IMR-90 (cell line): ENCODE data around the gene RHBDF2. TPM values are rescaled to one million over a fixed set of nuclear protein-coding genes. Genes with fewer than 3 reads are reported as not detected.

Source experiments
- ATAC-seq: fragments of 200-7000 bp; cut with Tn5 transposase; 2 replicates; pipeline ENCODE4 v1.9.1; 2020; ENCODE audit warnings: low read depth, mild to moderate bottlenecking, moderate library complexity
- BruUV-seq: library from RNA; stranded (reverse); fragments of 400-500 nt; replicated peaks from 2 replicates; lab custom pipeline; 2021; lab: Mats Ljungman, UMichigan
- CTCF ChIA-PET: fragments of 300-600 bp; formaldehyde crosslinking; extraction: SDS; loops from one replicate; lab custom pipeline; 2021; ENCODE audit warnings: antibody characterized with exemption; lab: Yijun Ruan, JAX
- POLR2A ChIA-PET: fragments of 300-600 bp; sonication (Branson Sonifier 250); formaldehyde crosslinking; loops from one replicate; lab custom pipeline; 2022; ENCODE audit warnings: antibody characterized with exemption; ENCODE audit not compliant: unreplicated experiment; lab: Charles Lee
- DNase-seq: peaks from one replicate; pipeline ENCODE4 v3.0.0; 2013
- H2AFZ ChIP-seq: replicated peaks from 2 replicates; pipeline ENCODE3; 2013; ENCODE audit warnings: low read length, mild to moderate bottlenecking; ENCODE audit not compliant: poor library complexity
- H2AK5ac ChIP-seq: 2 replicates; pipeline ENCODE4 v1.6.1; 2013; ENCODE audit warnings: low read depth, low read length, inconsistent platforms
- H2AK9ac ChIP-seq: replicated peaks from 2 replicates; pipeline ENCODE3; 2013; ENCODE audit warnings: mild to moderate bottlenecking, low read depth, low read length, moderate library complexity; ENCODE audit not compliant: poor library complexity
- H2BK120ac ChIP-seq: 2 replicates; pipeline ENCODE4 v1.6.1; 2013; ENCODE audit warnings: low read depth, low read length, inconsistent platforms
- H2BK15ac ChIP-seq: 3 replicates; pipeline ENCODE4 v1.6.1; 2013; ENCODE audit warnings: low read depth, low read length, inconsistent platforms
- H2BK20ac ChIP-seq: 2 replicates; pipeline ENCODE4 v1.6.1; 2013; ENCODE audit warnings: low read depth, mild to moderate bottlenecking, inconsistent platforms, low read length, moderate library complexity
- H2BK5ac ChIP-seq: 2 replicates; pipeline ENCODE4 v1.6.1; 2013; ENCODE audit warnings: mild to moderate bottlenecking, low read depth, low read length, inconsistent platforms; ENCODE audit not compliant: poor library complexity, severe bottlenecking
- H3K14ac ChIP-seq: replicated peaks from 2 replicates; pipeline ENCODE4 v1.6.1; 2013; ENCODE audit warnings: low read depth, low read length, inconsistent platforms
- H3K18ac ChIP-seq: 2 replicates; pipeline ENCODE4 v1.6.1; 2013; ENCODE audit warnings: low read depth, low read length, control low read depth
- H3K23ac ChIP-seq: 2 replicates; pipeline ENCODE4 v1.6.1; 2013; ENCODE audit warnings: low read depth, low read length, inconsistent platforms
- H3K27ac ChIP-seq: 2 replicates; pipeline ENCODE4 v1.5.1; 2013; ENCODE audit warnings: mild to moderate bottlenecking, control low read depth, low read length; ENCODE audit not compliant: insufficient read depth
- H3K27me3 ChIP-seq: 2 replicates; pipeline ENCODE4 v1.6.1; 2013; ENCODE audit warnings: low read length; ENCODE audit not compliant: control insufficient read depth, insufficient read depth
- H3K36me3 ChIP-seq: 2 replicates; pipeline ENCODE4 v1.6.1; 2013; ENCODE audit warnings: low read length, mixed read lengths; ENCODE audit not compliant: control insufficient read depth, insufficient read depth
- H3K4ac ChIP-seq: 2 replicates; pipeline ENCODE4 v1.6.1; 2013; ENCODE audit warnings: low read depth, low read length, inconsistent platforms
- H3K4me1 ChIP-seq: 2 replicates; pipeline ENCODE4 v1.6.1; 2013; ENCODE audit warnings: low read length, mixed read lengths; ENCODE audit not compliant: control insufficient read depth, insufficient read depth
- H3K4me2 ChIP-seq: 2 replicates; pipeline ENCODE4 v1.6.1; 2013; ENCODE audit warnings: low read depth, mild to moderate bottlenecking, control low read depth, low read length, moderate library complexity
- H3K4me3 ChIP-seq: 2 replicates; pipeline ENCODE4 v1.5.1; 2013; ENCODE audit warnings: low read depth, mild to moderate bottlenecking, control low read depth, low read length, moderate library complexity; ENCODE audit not compliant: insufficient read depth
- H3K56ac ChIP-seq: 2 replicates; pipeline ENCODE4 v1.6.1; 2013; ENCODE audit warnings: low read length, inconsistent platforms; ENCODE audit not compliant: insufficient read depth; ENCODE audit errors: extremely low read depth
- H3K79me1 ChIP-seq, 2 experiments: 2 replicates each; pipeline ENCODE4 v1.6.1; 2013; ENCODE audit warnings: low read length in 2 of 2, inconsistent platforms in 1 of 2, low read depth in 1 of 2
- H3K9ac ChIP-seq: 2 replicates; pipeline ENCODE4 v1.6.1; 2013; ENCODE audit warnings: low read depth, low read length, control low read depth
- H3K9me1 ChIP-seq: 2 replicates; pipeline ENCODE4 v1.6.1; 2013; ENCODE audit warnings: low read length, inconsistent platforms; ENCODE audit not compliant: insufficient read depth
- H3K9me3 ChIP-seq: 2 replicates; pipeline ENCODE4 v1.6.1; 2013; ENCODE audit warnings: low read length; ENCODE audit not compliant: control insufficient read depth, insufficient read depth
- H4K20me1 ChIP-seq: 2 replicates; pipeline ENCODE4 v1.6.1; 2013; ENCODE audit warnings: low read length, inconsistent platforms; ENCODE audit not compliant: insufficient read depth
- H4K5ac ChIP-seq: 2 replicates; pipeline ENCODE4 v1.6.1; 2013; ENCODE audit warnings: mild to moderate bottlenecking, low read depth, low read length, control low read depth
- H4K8ac ChIP-seq, 2 experiments: 2 replicates each; pipeline ENCODE4 v1.6.1; 2013; ENCODE audit warnings: low read depth in 2 of 2, low read length in 2 of 2, control low read depth in 1 of 2, inconsistent platforms in 1 of 2
- H4K91ac ChIP-seq: 2 replicates; pipeline ENCODE4 v1.6.1; 2013; ENCODE audit warnings: low read depth, low read length, inconsistent platforms; ENCODE audit not compliant: insufficient read depth
- BHLHE40 ChIP-seq: fragments of 150-350 bp; IDR thresholded peaks from 2 replicates; pipeline ENCODE4 v1.6.1; 2016; ENCODE audit warnings: mild to moderate bottlenecking, low read depth, low read length
- CEBPB ChIP-seq: IDR thresholded peaks from 2 replicates; pipeline ENCODE4 v1.6.1; 2012; ENCODE audit warnings: low read depth, low read length, improper control_type of control experiment
- CHD1 ChIP-seq: IDR thresholded peaks from 2 replicates; pipeline ENCODE4 v1.6.1; 2012; ENCODE audit warnings: low read depth, low read length, improper control_type of control experiment
- FOS ChIP-seq: fragments of 150-350 bp; IDR thresholded peaks from 2 replicates; pipeline ENCODE4 v1.6.1; 2016; ENCODE audit warnings: low read depth, low read length
- MAFK ChIP-seq: IDR thresholded peaks from 2 replicates; pipeline ENCODE4 v1.6.1; 2012; ENCODE audit warnings: low read depth, low read length, improper control_type of control experiment
- MAZ ChIP-seq: IDR thresholded peaks from 2 replicates; pipeline ENCODE4 v1.6.1; 2012; ENCODE audit warnings: low read depth, mild to moderate bottlenecking, low read length, improper control_type of control experiment, moderate library complexity, borderline replicate concordance
- MXI1 ChIP-seq: IDR thresholded peaks from 2 replicates; pipeline ENCODE4 v1.6.1; 2012; ENCODE audit warnings: low read depth, mild to moderate bottlenecking, low read length, moderate library complexity, borderline replicate concordance
- NFE2L2 ChIP-seq: fragments of 150-350 bp; IDR thresholded peaks from 2 replicates; pipeline ENCODE4 v1.6.1; 2016; ENCODE audit warnings: low read depth, mild to moderate bottlenecking, low read length
- POLR2A ChIP-seq: IDR thresholded peaks from 2 replicates; pipeline ENCODE4 v1.6.1; 2012; ENCODE audit warnings: mild to moderate bottlenecking, low read depth, low read length
- RAD21 ChIP-seq: IDR thresholded peaks from 2 replicates; pipeline ENCODE4 v1.6.1; 2012; ENCODE audit warnings: low read length, improper control_type of control experiment
- RCOR1 ChIP-seq: IDR thresholded peaks from 2 replicates; pipeline ENCODE4 v1.6.1; 2012; ENCODE audit warnings: mild to moderate bottlenecking, low read length, improper control_type of control experiment; ENCODE audit not compliant: insufficient replicate concordance
- RFX5 ChIP-seq: IDR thresholded peaks from 2 replicates; pipeline ENCODE4 v1.8.0; 2012; ENCODE audit warnings: low read depth, mild to moderate bottlenecking, low read length, moderate library complexity
- SMC3 ChIP-seq: fragments of 150-350 bp; IDR thresholded peaks from 2 replicates; pipeline ENCODE4 v1.6.1; 2016; ENCODE audit warnings: low read depth, mild to moderate bottlenecking, antibody characterized with exemption, low read length, moderate library complexity
- whole genome bisulfite sequencing, 2 experiments: methylation state at CpG; one replicate each; pipeline versions ENCODE4 v1.1.5 to v1.1.7; 2013; ENCODE audit warnings: missing lambda C conversion rate in 2 of 2; ENCODE audit not compliant: insufficient read length in 1 of 2; ENCODE audit errors: extremely low coverage in 2 of 2; 5-methylcytosine and 5-hydroxymethylcytosine counted together
- dilution Hi-C: fragments of 300-500 bp; cut with HindIII; formaldehyde crosslinking; loops from one replicate; pipeline ENCODE4 v1.14.3; 2018; ENCODE audit warnings: low sequenced_read_pairs; ENCODE audit not compliant: unreplicated experiment
- in situ Hi-C: fragments of 300-500 bp; cut with MboI; formaldehyde crosslinking; loops from 3 replicates; pipeline ENCODE4 v1.14.3; 2019; ENCODE audit warnings: low sequenced_read_pairs, inconsistent platforms, mixed read lengths
- intact Hi-C: fragments of 100-400 bp; cut with micrococcal nuclease; formaldehyde crosslinking; loops from 2 replicates; pipeline ENCODE4 v1.10.0; 2022
- polyA plus RNA-seq, 3 experiments: library from polyadenylated mRNA; depleted of rRNA; stranded (reverse); fragments of >200 nt; gene quantifications; 2 replicates each; pipeline ENCODE4 v1.2.3, GENCODE V29; 2012; ENCODE audit warnings: low replicate concordance in 1 of 3
- total RNA-seq: library from RNA; depleted of rRNA; stranded (reverse); fragments of >200 nt; gene quantifications from 2 replicates; pipeline ENCODE4 v1.2.3, GENCODE V29; 2012
- TF ChIP-seq, protein P1 (sequence below): fragments of 150-350 bp; IDR thresholded peaks from 2 replicates; pipeline ENCODE4 v1.6.1; 2016; ENCODE audit warnings: low read depth, mild to moderate bottlenecking, low read length, moderate library complexity, borderline replicate concordance
- TF ChIP-seq, protein P2 (sequence below): fragments of 150-350 bp; IDR thresholded peaks from 2 replicates; pipeline ENCODE4 v1.6.1; 2017; ENCODE audit warnings: mild to moderate bottlenecking, antibody characterized with exemption, low read length, low read depth
- TF ChIP-seq, protein P3 (sequence below): conservative IDR thresholded peaks from 2 replicates; pipeline ENCODE4 v1.5.1; 2012; ENCODE audit warnings: mild to moderate bottlenecking, low read depth, low read length, improper control_type of control experiment

The RHBDF2 gene
- total and polyA plus RNA-seq, 2 of the 4 experiments (the other 2 are of a cell fraction), result 1.3 to 8.3 TPM

DNA sequence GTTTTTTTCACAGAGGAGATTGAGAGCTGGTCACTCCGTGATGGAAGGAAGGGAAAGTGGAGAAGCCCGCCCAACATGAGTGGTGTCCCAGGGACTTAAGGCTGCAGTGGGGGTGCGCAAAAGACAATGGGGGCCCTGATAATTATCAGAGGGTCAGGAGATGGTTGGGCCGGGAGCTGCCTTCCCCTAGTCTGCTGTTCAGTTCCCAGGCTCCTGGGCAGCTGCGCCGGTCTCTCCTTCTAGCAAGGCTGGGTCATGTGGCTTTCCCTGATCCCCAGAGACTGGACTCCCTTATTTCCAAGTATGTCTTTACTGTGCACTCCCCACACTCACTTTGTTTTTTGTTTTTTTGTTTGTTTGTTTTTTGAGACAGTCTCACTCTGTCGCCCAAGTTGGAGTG lies 20.0 kb upstream of the RHBDF2 start:
- no peak overlapping the region for H3K18ac ChIP-seq
- no peak overlapping the region for H2BK120ac ChIP-seq
- BruUV-seq, result no TSS peak
- intact Hi-C loops, result no loop called here
- no peaks in the 10 kb centered on the region for H3K36me3 ChIP-seq
- H2AK5ac ChIP-seq, result no peak overlapping the region
- H3K9me1 ChIP-seq, result peaks cover 3% of the 10 kb centered on the region; the same call in 1 of the 2 replicates
- no peaks in the 10 kb centered on the region for H4K20me1 ChIP-seq
- H4K5ac ChIP-seq, result no peak overlapping the region
- TF ChIP-seq RCOR1, result no peak
- TF ChIP-seq, protein P1, sequence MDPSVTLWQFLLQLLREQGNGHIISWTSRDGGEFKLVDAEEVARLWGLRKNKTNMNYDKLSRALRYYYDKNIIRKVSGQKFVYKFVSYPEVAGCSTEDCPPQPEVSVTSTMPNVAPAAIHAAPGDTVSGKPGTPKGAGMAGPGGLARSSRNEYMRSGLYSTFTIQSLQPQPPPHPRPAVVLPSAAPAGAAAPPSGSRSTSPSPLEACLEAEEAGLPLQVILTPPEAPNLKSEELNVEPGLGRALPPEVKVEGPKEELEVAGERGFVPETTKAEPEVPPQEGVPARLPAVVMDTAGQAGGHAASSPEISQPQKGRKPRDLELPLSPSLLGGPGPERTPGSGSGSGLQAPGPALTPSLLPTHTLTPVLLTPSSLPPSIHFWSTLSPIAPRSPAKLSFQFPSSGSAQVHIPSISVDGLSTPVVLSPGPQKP, result no peak
- TF ChIP-seq, protein P2, sequence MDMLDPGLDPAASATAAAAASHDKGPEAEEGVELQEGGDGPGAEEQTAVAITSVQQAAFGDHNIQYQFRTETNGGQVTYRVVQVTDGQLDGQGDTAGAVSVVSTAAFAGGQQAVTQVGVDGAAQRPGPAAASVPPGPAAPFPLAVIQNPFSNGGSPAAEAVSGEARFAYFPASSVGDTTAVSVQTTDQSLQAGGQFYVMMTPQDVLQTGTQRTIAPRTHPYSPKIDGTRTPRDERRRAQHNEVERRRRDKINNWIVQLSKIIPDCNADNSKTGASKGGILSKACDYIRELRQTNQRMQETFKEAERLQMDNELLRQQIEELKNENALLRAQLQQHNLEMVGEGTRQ, result no peak
- TF ChIP-seq MAZ, result no peak
- TF ChIP-seq MAFK, result no peak
- TF ChIP-seq SMC3, result no peak
- no peak for TF ChIP-seq CEBPB
- TF ChIP-seq RFX5, result no peak
- TF ChIP-seq MXI1, result no peak
- no peak for TF ChIP-seq FOS
- TF ChIP-seq CHD1, result no peak
- TF ChIP-seq POLR2A, result no peak
- TF ChIP-seq, protein P3, sequence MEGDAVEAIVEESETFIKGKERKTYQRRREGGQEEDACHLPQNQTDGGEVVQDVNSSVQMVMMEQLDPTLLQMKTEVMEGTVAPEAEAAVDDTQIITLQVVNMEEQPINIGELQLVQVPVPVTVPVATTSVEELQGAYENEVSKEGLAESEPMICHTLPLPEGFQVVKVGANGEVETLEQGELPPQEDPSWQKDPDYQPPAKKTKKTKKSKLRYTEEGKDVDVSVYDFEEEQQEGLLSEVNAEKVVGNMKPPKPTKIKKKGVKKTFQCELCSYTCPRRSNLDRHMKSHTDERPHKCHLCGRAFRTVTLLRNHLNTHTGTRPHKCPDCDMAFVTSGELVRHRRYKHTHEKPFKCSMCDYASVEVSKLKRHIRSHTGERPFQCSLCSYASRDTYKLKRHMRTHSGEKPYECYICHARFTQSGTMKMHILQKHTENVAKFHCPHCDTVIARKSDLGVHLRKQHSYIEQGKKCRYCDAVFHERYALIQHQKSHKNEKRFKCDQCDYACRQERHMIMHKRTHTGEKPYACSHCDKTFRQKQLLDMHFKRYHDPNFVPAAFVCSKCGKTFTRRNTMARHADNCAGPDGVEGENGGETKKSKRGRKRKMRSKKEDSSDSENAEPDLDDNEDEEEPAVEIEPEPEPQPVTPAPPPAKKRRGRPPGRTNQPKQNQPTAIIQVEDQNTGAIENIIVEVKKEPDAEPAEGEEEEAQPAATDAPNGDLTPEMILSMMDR, result no peak
- no peak for TF ChIP-seq NFE2L2
- TF ChIP-seq BHLHE40, result no peak
- TF ChIP-seq RAD21, result no peak
- no peak overlapping the region for H3K4ac ChIP-seq
- no peaks in the 10 kb centered on the region for H3K9me3 ChIP-seq
- no peak overlapping the region for H3K23ac ChIP-seq
- H3K4me3 ChIP-seq, result no peak overlapping the region
- H3K14ac ChIP-seq, result no peak overlapping the region
- H3K79me1 ChIP-seq, result no peaks in the 10 kb centered on the region
- H2BK20ac ChIP-seq, result no peak overlapping the region
- H4K8ac ChIP-seq, result no peak overlapping the region
- dilution Hi-C loops, result no loop called here
- DNase-seq, result no peak
- H2BK5ac ChIP-seq, result no peak overlapping the region
- no peak overlapping the region for H2AK9ac ChIP-seq
- H2BK15ac ChIP-seq, result no peak overlapping the region
- in situ Hi-C loops, result loop anchor here (5.0 kb wide), 1 partner anchor 101 kb away; no protein-coding TSS in a partner anchor
- no peak overlapping the region for H2AFZ ChIP-seq
- H3K4me2 ChIP-seq, result no peak overlapping the region
- no peak overlapping the region for H3K27ac ChIP-seq
- H4K91ac ChIP-seq, result no peak overlapping the region
- H3K56ac ChIP-seq, result no peak overlapping the region
- H3K4me1 ChIP-seq, result peaks cover 13% of the 10 kb centered on the region
- no peaks in the 10 kb centered on the region for H3K27me3 ChIP-seq
- CTCF ChIA-PET, result interaction anchor here (1.1 to 1.3 kb wide), 2 partner anchors 26 to 27 kb away, joined by 3 to 4 read pairs; no protein-coding TSS in a partner anchor
- no peak for ATAC-seq
- no peak overlapping the region for H3K9ac ChIP-seq
- POLR2A ChIA-PET, result no interaction called here
- WGBS, 2 experiments, result 100% methylated on average over 4 of the region's 7 CpGs; no CpG with 5 or more reads in 1 of the 2 experiments
